Measurements from ENCODE around the gene GNA15. TPM values are rescaled to one million over a fixed set of nuclear protein-coding genes. Genes with fewer than 3 reads are reported as not detected.
A peak's percentile ranks its signal among the peaks of the same experiment; 100 is the strongest.
"Not testable (repeated sequence)": the region's sequence is repeated elsewhere in the genome, so short reads cannot be mapped to it uniquely, and the experiment has no call there.

Gene GNA15
- total RNA-seq, 1 donor from 2014 or later: 0.05 TPM

GRCh38 chr19:3171894-3172672, 36.2 kb downstream of the GNA15 start:
- DNase-seq (ENCODE audit: low read depth): peak; percentile 19

GRCh38 chr19:3172673-3173000, 36.8 kb downstream of the GNA15 start:
- not testable (repeated sequence) for DNase-seq (ENCODE audit: low read depth)

- DNase-seq (ENCODE audit: low read depth): peak; percentile 95
Measured at GRCh38 chr19:3175781-3176714, 40.2 kb downstream of the GNA15 start.

GRCh38 chr19:3176715-3177501, 41.1 kb downstream of the GNA15 start:
- peak; percentile 84 for DNase-seq (ENCODE audit: low read depth)

- no peak for DNase-seq (ENCODE audit: low read depth)
Measured at GRCh38 chr19:3178377-3178972, 42.6 kb downstream of the GNA15 start, which contains the start of gene S1PR4. Gene S1PR4, plus strand, starts transcription at chr19:3178769. Its CDS starts 24 bp downstream, at chr19:3178793.

- no peak for DNase-seq (ENCODE audit: low read depth)
Measured at GRCh38 chr19:3178973-3179738, 43.3 kb downstream of the GNA15 start.

GRCh38 chr19:3179739-3180293, 44.0 kb downstream of the GNA15 start:
- no peak for DNase-seq (ENCODE audit: low read depth)

- no peak for DNase-seq (ENCODE audit: low read depth)
Measured at GRCh38 chr19:3183721-3184641, 48.1 kb downstream of the GNA15 start.

GRCh38 chr19:3184847-3185460, 49.1 kb downstream of the GNA15 start:
- DNase-seq (ENCODE audit: low read depth): no peak

- DNase-seq (ENCODE audit: low read depth): peak; percentile 97
Measured at GRCh38 chr19:3185461-3186159, 49.8 kb downstream of the GNA15 start, which contains the start of gene NCLN. Gene NCLN, plus strand, starts transcription at chr19:3185930. Its CDS starts 101 bp downstream, at chr19:3186031.

GRCh38 chr19:3186160-3186688, 50.4 kb downstream of the GNA15 start:
- DNase-seq (ENCODE audit: low read depth): no peak

GRCh38 chr19:3186891-3187661, 51.2 kb downstream of the GNA15 start:
- no peak for DNase-seq (ENCODE audit: low read depth)

- DNase-seq (ENCODE audit: low read depth): no peak
Measured at GRCh38 chr19:3187662-3188511, 52.1 kb downstream of the GNA15 start.

GRCh38 chr19:3188627-3189596, 53.1 kb downstream of the GNA15 start:
- DNase-seq (ENCODE audit: low read depth): no peak
